DND-41 (cell line): ENCODE data around the gene ABCC9.

Source experiments
- ATAC-seq: fragments of 200-7000 bp; cut with Tn5 transposase; 3 replicates; pipeline ENCODE4 v1.9.1; 2021; ENCODE audit warnings: low read depth; ENCODE audit not compliant: insufficient read depth
- DNase-seq: peaks from one replicate; pipeline ENCODE4 v3.0.0-alpha.2; 2020
- H2AFZ ChIP-seq: 2 replicates; pipeline ENCODE4 v1.6.0; 2012; ENCODE audit warnings: low read depth, low read length
- H3K27ac ChIP-seq: 2 replicates; pipeline ENCODE4 v1.5.1; 2012; ENCODE audit warnings: low read length, inconsistent platforms
- H3K27me3 ChIP-seq: fragments of 200-600 bp; sonication (generic); 2 replicates; pipeline ENCODE4 v1.6.0; 2012; ENCODE audit warnings: low read length, mild to moderate bottlenecking, inconsistent platforms; ENCODE audit not compliant: insufficient read depth, poor library complexity
- H3K36me3 ChIP-seq: 2 replicates; pipeline ENCODE4 v1.5.1; 2012; ENCODE audit warnings: low read length, inconsistent platforms; ENCODE audit not compliant: insufficient read depth
- H3K4me1 ChIP-seq: 2 replicates; pipeline ENCODE4 v1.5.1; 2012; ENCODE audit warnings: mild to moderate bottlenecking, low read length; ENCODE audit not compliant: insufficient read depth
- H3K4me2 ChIP-seq: 2 replicates; pipeline ENCODE4 v1.6.0; 2012; ENCODE audit warnings: mild to moderate bottlenecking, moderate library complexity, low read length, inconsistent platforms; ENCODE audit not compliant: insufficient read depth
- H3K4me3 ChIP-seq, 2 experiments: fragments of 200-600 bp in 1 of 2; shearing (Covaris generic) in 1 of 2; 2 replicates each; pipeline ENCODE4 v1.5.1; 2012 to 2016; ENCODE audit warnings: inconsistent platforms in 2 of 2, low read length in 2 of 2, mild to moderate bottlenecking in 2 of 2, low read depth in 1 of 2, moderate library complexity in 1 of 2
- H3K79me2 ChIP-seq: 2 replicates; pipeline ENCODE4 v1.6.0; 2012; ENCODE audit warnings: low read length, inconsistent platforms; ENCODE audit not compliant: insufficient read depth
- H3K9ac ChIP-seq: 2 replicates; pipeline ENCODE4 v1.6.0; 2012; ENCODE audit warnings: low read depth, mild to moderate bottlenecking, inconsistent platforms, low read length, moderate library complexity
- H3K9me3 ChIP-seq: 2 replicates; pipeline ENCODE4 v1.5.1; 2012; ENCODE audit warnings: low read length, moderate library complexity, mild to moderate bottlenecking, inconsistent platforms; ENCODE audit not compliant: insufficient read depth, severe bottlenecking
- H4K20me1 ChIP-seq: 2 replicates; pipeline ENCODE4 v1.6.0; 2012; ENCODE audit warnings: low read length; ENCODE audit not compliant: insufficient read depth
- CTCF ChIP-seq: IDR thresholded peaks from 2 replicates; pipeline ENCODE4 v1.5.1; 2012; ENCODE audit warnings: borderline replicate concordance, low read length, moderate library complexity, mild to moderate bottlenecking; ENCODE audit not compliant: poor library complexity, severe bottlenecking; ENCODE audit errors: extremely low read depth
- EZH2 ChIP-seq: IDR thresholded peaks from 3 replicates; pipeline ENCODE4 v1.6.1; 2012; ENCODE audit warnings: borderline replicate concordance, low read depth, mild to moderate bottlenecking, moderate library complexity, low read length, inconsistent platforms; ENCODE audit not compliant: severe bottlenecking

Gene ABCC9

GRCh38 chr12:21776175-21776574 lies 165.1 kb downstream of the ABCC9 start:
- H3K27me3 ChIP-seq, result no peaks in the 10 kb centered on the region
- H3K4me2 ChIP-seq, result no peak overlapping the region
- H3K36me3 ChIP-seq, result no peaks in the 10 kb centered on the region
- H3K27ac ChIP-seq, result no peak overlapping the region
- ATAC-seq (no peak), DNase-seq (no peak)
- no peaks in the 10 kb centered on the region for H3K9me3 ChIP-seq
- H3K4me1 ChIP-seq, result no peaks in the 10 kb centered on the region
- no peak for TF ChIP-seq EZH2
- TF ChIP-seq CTCF, result no peak
- no peaks in the 10 kb centered on the region for H4K20me1 ChIP-seq
- H2AFZ ChIP-seq, result no peak overlapping the region
- no peak overlapping the region for H3K4me3 ChIP-seq
- H3K79me2 ChIP-seq, result no peaks in the 10 kb centered on the region
- H3K9ac ChIP-seq, result no peak overlapping the region

- no peak overlapping the region for H2AFZ ChIP-seq
Observed at GRCh38 chr12:21775133-21775820, 165.9 kb downstream of the ABCC9 start.

GRCh38 chr12:21774358-21775132 lies 166.7 kb downstream of the ABCC9 start, which contains the start of gene KCNJ8:
TSS of gene KCNJ8 (minus strand) at chr12:21774706. CDS start at chr12:21773616, 1,090 bp downstream.
- no peak for ATAC-seq
- Histone ChIP-seq H3K36me3 (no peaks in the 10 kb centered on the region), H3K27me3 (no peaks in the 10 kb centered on the region), H4K20me1 (no peaks in the 10 kb centered on the region), H3K9ac (no peak within 1 kb of the TSS), H3K4me3 (no peak within 1 kb of the TSS), H3K27ac (no peak within 1 kb of the TSS), H3K4me2 (no peak within 1 kb of the TSS), H3K79me2 (no peaks in the 10 kb centered on the region), H3K9me3 (no peaks in the 10 kb centered on the region), H2AFZ (no peak within 1 kb of the TSS), H3K4me1 (no peaks in the 10 kb centered on the region)
- TF ChIP-seq EZH2, result no peak
- TF ChIP-seq CTCF, result no peak
- no peak for DNase-seq

More at GRCh38 chr12:21775133-21775820, 165.9 kb downstream of the ABCC9 start:
- no peaks in the 10 kb centered on the region for H3K27me3 ChIP-seq
- no peaks in the 10 kb centered on the region for H3K36me3 ChIP-seq
- H3K27ac ChIP-seq, result no peak overlapping the region
- no peaks in the 10 kb centered on the region for H4K20me1 ChIP-seq
- H3K79me2 ChIP-seq, result no peaks in the 10 kb centered on the region
- DNase-seq, result no peak
- H3K4me2 ChIP-seq, result no peak overlapping the region
- ATAC-seq, result no peak
- no peak overlapping the region for H3K4me3 ChIP-seq
- no peak for TF ChIP-seq CTCF
- TF ChIP-seq EZH2, result no peak
- H3K9ac ChIP-seq, result no peak overlapping the region
- H3K4me1 ChIP-seq, result no peaks in the 10 kb centered on the region
- H3K9me3 ChIP-seq, result no peaks in the 10 kb centered on the region
